ENCODE results near the gene PRPH.

The PRPH gene

DNA sequence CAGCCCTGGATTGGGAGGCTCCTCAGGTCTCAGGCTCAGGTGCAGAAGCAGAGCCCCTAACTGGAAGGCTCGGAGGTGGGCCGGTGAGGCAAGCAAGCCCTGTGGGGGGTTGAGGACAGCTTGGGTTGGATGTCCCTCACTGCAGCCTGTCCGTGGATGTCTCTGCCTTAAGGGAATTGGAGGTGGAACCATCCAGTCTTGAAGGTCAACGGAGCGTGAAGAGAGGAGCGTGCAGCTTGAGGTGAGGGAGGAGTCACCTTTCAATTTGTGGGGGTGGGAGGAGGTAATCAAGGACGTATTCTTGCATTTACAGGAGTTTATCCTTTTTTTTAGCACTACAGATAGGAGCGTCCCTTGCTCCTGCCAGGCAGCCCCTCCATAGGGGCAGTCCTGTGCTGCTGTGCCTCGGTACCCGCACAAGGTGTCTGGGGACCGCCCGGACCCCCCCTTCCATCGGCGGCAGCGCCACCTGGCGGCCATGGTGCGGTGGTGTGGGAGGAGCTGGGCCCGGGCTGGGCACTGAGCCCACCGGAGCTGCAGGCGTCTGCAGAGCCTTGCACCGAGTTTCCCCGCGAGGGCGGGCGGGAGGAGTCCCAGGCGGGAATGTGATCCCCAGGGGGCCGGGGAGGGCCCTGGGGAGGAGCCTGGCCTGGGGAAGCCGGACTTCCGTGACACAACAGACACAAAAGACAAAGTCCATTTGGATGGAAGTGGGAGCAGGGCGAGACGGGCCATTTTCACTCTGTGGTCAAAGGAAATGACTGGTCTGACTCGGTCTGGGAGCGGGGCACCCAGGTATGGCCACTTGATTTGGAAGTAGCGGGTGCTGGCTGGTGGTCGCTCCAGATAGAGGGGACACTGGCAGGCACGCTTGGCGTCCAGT, 52.6 kb downstream of the PRPH start:
- peak; percentile 42 for DNase-seq

Measured in NCI-H1105 treated with DMSO at 0.1 percent for 48 hours (cell line).